ENCODE data around the gene FMN2.

- TF ChIP-seq CTCF (conservative IDR thresholded peaks at IDR 0.05) (no peak), EZH2 (IDR thresholded peaks at IDR 0.05; ENCODE audit: low read depth) (no peak)
Measured at GRCh38 chr1:240401731-240402130, 310.0 kb downstream of the FMN2 start.
